Activated naive CD8-positive, alpha-beta T cell treated with anti-CD3 and anti-CD28 coated beads, Interleukin-2, amount 50 U/mL, for 24 hours (primary cell): ENCODE results near the gene RFXANK.
"Not testable (repeated sequence)": the region's sequence is repeated elsewhere in the genome, so short reads cannot be mapped to it uniquely, and the experiment has no call there.

Experiments
- ATAC-seq: fragments of 150-1000 bp; cut with Tn5 transposase; one replicate; pipeline ENCODE4 v1.10.0; 2021
- DNase-seq: peaks from one replicate; pipeline ENCODE4 v3.0.0; 2021
- H3K27ac Mint-ChIP-seq: one replicate; pipeline ENCODE4 v1.8.0; 2021; ENCODE audit warnings: mild to moderate bottlenecking, mixed read lengths
- H3K27me3 Mint-ChIP-seq: one replicate; pipeline ENCODE4 v1.8.0; 2021; ENCODE audit warnings: mixed read lengths
- H3K36me3 Mint-ChIP-seq: one replicate; pipeline ENCODE4 v1.8.0; 2021; ENCODE audit warnings: low read depth, mixed read lengths
- H3K4me1 Mint-ChIP-seq: one replicate; pipeline ENCODE4 v1.8.0; 2021; ENCODE audit warnings: mixed read lengths
- H3K4me3 Mint-ChIP-seq: one replicate; pipeline ENCODE4 v1.8.0; 2021; ENCODE audit warnings: mild to moderate bottlenecking, moderate library complexity, mixed read lengths
- H3K9me3 Mint-ChIP-seq: one replicate; pipeline ENCODE4 v1.8.0; 2021; ENCODE audit warnings: mixed read lengths

RFXANK gene

DNA sequence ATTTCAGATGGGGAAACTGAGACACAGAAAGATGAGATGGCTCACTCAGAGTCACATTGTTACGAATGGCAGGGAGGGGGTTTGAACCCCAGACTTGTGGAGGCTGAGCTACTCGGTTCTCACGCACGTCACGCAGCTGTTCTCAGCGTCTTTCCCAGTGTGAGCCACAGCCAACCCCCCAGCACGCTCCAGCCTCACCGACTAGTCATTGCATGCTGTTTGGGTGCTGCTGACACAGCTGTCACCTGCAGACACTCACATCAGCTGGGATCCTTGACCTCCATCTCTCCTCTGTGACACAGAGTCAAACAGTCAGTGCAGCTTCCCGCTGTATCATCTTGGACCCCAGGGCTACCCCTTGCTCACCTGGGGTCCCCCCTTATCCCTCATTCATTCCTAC lies 17.3 kb downstream of the RFXANK start:
- Mint-ChIP-seq H3K4me3 (no peak overlapping the region), H3K36me3 (no peaks in the 10 kb centered on the region), H3K9me3 (no peaks in the 10 kb centered on the region), H3K4me1 (peaks cover 22% of the 10 kb centered on the region), H3K27me3 (peaks cover 38% of the 10 kb centered on the region), H3K27ac (no peak overlapping the region)
- ATAC-seq (peak; percentile 31), DNase-seq (no peak)

DNA sequence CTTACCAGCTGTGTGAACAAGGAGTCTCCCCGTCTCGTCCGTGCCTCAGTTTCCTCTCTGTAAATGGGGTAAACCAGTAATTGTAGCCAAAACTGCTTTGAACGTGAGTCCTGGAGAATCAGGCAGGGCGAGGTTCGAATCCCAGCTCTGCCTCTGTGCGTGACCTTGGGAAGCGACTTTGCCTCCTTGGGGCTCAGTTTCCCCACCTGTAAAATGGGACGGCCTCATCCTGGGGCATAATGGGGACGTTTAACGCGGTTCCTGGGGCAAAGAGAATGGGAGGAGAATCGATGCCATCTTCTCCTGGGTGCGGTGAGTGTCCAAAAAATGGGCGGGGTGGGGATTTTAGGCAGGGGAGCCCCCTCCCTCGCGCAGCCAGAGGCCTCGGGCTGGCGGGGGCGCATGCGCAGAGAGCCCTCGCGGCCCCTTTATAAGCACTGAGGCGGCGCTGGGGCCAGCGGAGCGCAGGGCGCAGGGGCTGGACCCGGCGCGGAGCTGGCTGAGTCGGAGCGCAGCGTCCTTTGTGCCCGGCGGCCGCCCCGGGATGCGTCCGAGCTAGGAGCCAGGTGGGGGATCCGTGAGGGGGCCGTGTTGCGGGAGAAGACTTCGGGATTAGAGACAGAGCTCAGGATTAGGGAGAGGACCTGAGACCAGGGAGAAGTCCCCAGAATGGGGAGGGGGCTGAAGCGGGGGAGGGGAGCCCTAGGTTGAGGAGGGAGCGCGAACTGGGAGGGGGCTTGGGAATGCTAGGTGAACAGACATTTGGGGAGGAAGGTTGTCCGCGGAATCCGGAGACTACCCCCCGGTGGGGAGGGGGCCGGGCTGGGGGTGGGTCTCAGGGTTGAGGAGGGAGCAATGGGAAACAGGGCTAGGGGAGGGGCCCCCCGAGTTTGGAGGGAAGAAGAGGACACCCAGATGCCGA lies 19.7 kb downstream of the RFXANK start, which contains the start of gene NCAN:
TSS of gene NCAN (plus strand) at position 460 of the 922 bp plus-strand sequence. CDS start 4,996 bp downstream, outside the sequence.
- Mint-ChIP-seq H3K36me3 (no peaks in the 10 kb centered on the region), H3K4me3 (no peak within 1 kb of the TSS), H3K4me1 (peaks cover 21% of the 10 kb centered on the region), H3K27me3 (peaks cover 51% of the 10 kb centered on the region), H3K9me3 (no peaks in the 10 kb centered on the region), H3K27ac (no peak within 1 kb of the TSS)
- DNase-seq: no peak
- ATAC-seq: no peak

DNA sequence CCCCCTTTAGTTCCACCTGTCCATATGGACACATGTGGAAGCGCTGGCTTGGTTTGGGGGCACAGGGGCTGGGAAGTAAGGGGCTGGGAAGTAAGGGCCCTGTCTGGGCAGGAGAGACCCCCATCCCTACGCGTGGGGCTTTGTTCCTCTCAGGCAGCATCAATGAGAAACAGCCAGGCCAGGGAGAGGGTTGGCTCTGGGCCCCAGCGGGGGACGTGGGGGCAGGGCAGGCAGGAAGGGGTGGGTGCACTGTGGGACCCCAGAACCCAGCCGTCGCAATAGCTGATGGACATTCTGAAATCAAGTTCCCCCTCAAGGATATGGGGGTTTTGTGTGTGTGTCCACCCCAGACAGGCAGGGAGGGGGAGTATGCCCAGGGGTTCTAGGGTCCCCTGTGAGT lies 20.9 kb downstream of the RFXANK start:
- H3K27me3 Mint-ChIP-seq: peaks cover 48% of the 10 kb centered on the region
- H3K4me3 Mint-ChIP-seq: no peak overlapping the region
- peaks cover 11% of the 10 kb centered on the region for H3K4me1 Mint-ChIP-seq
- ATAC-seq (no peak), DNase-seq (no peak)
- no peak overlapping the region for H3K27ac Mint-ChIP-seq
- no peaks in the 10 kb centered on the region for H3K36me3 Mint-ChIP-seq
- H3K9me3 Mint-ChIP-seq: no peaks in the 10 kb centered on the region

DNA sequence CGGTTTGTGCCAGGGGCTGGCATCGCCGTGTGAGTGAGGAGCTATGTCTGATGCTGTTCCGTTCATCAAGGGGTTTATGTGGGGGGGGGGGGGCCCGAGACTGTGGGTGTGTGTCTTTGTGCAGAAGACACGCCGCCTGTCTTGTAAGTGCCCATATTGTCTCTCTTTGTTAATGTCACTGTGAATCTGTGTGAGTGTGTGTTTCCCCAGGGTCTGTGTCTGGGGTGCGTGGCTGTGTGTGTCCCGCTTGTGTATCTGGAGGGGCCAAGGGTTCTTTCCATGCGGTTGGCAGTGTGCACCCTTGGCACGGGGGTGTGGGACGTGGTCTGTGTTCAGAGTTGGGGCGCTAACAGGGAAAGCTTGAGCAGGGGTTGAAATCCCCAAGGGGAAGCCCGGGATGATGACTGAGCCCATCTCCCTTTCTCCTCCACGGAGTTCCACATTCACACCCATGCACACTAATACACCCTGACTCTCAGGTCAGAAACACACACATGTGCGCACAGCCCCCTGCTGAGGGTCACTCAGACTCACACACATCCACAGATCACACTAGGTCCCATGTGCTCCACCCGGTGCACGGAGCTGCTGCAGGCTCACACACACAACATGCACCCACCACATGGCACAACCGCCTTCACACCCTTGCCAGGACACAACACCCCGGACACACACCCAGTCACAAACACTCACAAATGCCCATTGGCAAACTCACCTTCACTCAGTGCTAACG lies 21.5 kb downstream of the RFXANK start:
- no peaks in the 10 kb centered on the region for H3K9me3 Mint-ChIP-seq
- H3K4me1 Mint-ChIP-seq: peaks cover 11% of the 10 kb centered on the region
- H3K27ac Mint-ChIP-seq: no peak overlapping the region
- ATAC-seq (no peak), DNase-seq (no peak)
- H3K4me3 Mint-ChIP-seq: no peak overlapping the region
- no peaks in the 10 kb centered on the region for H3K36me3 Mint-ChIP-seq
- H3K27me3 Mint-ChIP-seq: peaks cover 48% of the 10 kb centered on the region

DNA sequence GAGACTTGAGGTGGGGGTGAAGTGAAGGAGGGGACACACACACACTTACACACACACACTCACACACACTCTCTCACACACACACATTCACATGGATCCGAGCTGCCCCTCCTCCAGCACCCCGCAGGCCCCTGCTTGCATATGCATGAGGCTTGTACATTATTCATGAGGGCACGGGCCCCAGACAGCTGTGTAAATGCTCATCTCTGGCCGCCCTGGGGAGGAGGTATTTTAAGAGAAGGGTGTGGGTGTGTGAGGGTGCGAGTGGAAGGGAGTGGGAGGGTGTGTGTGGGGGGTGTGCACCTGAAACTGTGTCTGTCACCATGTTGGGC lies 22.1 kb downstream of the RFXANK start:
- no peak for DNase-seq
- no peaks in the 10 kb centered on the region for H3K36me3 Mint-ChIP-seq
- no peak for ATAC-seq
- peaks cover 11% of the 10 kb centered on the region for H3K4me1 Mint-ChIP-seq
- H3K27me3 Mint-ChIP-seq: peaks cover 48% of the 10 kb centered on the region
- H3K9me3 Mint-ChIP-seq: no peaks in the 10 kb centered on the region
- H3K4me3 Mint-ChIP-seq: no peak overlapping the region
- no peak overlapping the region for H3K27ac Mint-ChIP-seq

DNA sequence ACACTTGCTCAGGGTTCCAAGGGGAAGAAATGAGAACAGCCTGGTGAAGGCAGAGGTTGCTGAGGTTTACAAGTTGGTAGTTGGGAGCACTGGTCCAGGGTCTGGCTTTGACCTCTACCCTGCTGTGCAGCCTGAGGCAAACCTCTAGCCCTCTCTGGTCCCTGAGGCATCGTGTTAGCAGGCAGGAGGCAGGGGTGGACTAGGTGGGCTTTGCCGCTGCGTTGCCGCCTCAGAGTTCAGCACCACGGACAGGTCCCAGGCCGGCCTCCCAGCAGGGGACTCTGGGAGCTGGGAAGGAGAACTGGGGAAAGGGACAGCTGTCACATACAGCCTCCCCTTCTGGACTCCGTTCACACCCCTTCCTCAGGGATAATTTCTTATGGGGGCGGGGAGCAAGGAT lies 22.8 kb downstream of the RFXANK start:
- H3K9me3 Mint-ChIP-seq: no peaks in the 10 kb centered on the region
- peaks cover 42% of the 10 kb centered on the region for H3K27me3 Mint-ChIP-seq
- H3K36me3 Mint-ChIP-seq: no peaks in the 10 kb centered on the region
- no peak overlapping the region for H3K4me3 Mint-ChIP-seq
- no peak overlapping the region for H3K27ac Mint-ChIP-seq
- peaks cover 11% of the 10 kb centered on the region for H3K4me1 Mint-ChIP-seq
- ATAC-seq (no peak), DNase-seq (peak; percentile 49)

DNA sequence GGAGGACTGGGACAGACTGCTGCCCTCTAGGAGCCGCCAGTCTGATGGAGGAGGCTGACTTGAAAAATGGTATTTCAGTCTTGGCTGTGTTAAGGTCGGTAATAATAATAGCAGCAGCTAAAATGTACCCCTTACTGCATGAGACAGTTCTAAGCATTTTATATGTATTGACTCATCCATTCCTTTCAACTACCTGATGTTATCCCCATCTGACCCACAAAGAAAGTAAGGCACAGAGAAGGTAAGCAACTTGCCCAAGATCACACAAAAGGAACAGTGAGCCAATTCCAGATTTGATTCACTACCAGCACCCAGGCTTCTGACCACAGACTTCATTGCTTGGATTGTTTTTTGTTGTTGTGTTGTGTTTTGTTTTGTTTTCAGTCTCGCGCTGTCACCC lies 23.7 kb downstream of the RFXANK start:
- no peaks in the 10 kb centered on the region for H3K9me3 Mint-ChIP-seq
- peaks cover 40% of the 10 kb centered on the region for H3K27me3 Mint-ChIP-seq
- H3K4me3 Mint-ChIP-seq: no peak overlapping the region
- ATAC-seq: no peak
- H3K27ac Mint-ChIP-seq: no peak overlapping the region
- DNase-seq: no peak
- no peaks in the 10 kb centered on the region for H3K36me3 Mint-ChIP-seq
- H3K4me1 Mint-ChIP-seq: peaks cover 11% of the 10 kb centered on the region

DNA sequence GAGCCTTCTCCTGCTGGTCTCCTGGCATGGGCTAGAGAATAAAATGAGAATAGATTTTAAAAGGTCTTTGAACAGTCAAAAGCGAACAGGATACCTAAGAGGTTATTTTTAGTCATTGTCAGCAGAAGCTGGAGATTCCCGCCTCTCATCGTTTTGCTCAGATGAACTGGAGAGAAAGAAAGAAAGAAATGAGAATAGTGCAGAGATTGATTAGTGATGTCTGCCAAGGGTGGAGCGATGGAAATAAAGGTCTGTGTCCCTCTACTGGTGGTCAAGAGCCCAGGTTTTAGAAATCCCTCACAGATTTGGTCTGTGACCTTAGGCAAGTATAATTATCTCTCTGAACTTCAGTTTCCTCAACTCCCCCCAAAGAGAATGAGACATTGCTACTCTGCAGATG lies 25.0 kb downstream of the RFXANK start:
- no peak overlapping the region for H3K27ac Mint-ChIP-seq
- no peaks in the 10 kb centered on the region for H3K36me3 Mint-ChIP-seq
- no peaks in the 10 kb centered on the region for H3K9me3 Mint-ChIP-seq
- H3K4me3 Mint-ChIP-seq: no peak overlapping the region
- peaks cover 11% of the 10 kb centered on the region for H3K4me1 Mint-ChIP-seq
- DNase-seq (no peak), ATAC-seq (no peak)
- peaks cover 32% of the 10 kb centered on the region for H3K27me3 Mint-ChIP-seq

DNA sequence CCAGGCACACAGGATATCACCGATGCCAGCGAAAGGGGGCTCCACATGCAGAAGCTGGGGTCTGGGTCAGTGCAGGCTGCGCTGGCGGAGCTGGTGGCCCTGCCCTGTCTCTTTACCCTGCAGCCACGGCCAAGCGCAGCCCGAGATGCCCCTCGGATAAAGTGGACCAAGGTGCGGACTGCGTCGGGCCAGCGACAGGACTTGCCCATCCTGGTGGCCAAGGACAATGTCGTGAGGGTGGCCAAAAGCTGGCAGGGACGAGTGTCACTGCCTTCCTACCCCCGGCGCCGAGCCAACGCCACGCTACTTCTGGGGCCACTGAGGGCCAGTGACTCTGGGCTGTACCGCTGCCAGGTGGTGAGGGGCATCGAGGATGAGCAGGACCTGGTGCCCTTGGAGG lies 26.9 kb downstream of the RFXANK start:
- no peak for ATAC-seq
- H3K27ac Mint-ChIP-seq: no peak overlapping the region
- no peak overlapping the region for H3K4me3 Mint-ChIP-seq

DNA sequence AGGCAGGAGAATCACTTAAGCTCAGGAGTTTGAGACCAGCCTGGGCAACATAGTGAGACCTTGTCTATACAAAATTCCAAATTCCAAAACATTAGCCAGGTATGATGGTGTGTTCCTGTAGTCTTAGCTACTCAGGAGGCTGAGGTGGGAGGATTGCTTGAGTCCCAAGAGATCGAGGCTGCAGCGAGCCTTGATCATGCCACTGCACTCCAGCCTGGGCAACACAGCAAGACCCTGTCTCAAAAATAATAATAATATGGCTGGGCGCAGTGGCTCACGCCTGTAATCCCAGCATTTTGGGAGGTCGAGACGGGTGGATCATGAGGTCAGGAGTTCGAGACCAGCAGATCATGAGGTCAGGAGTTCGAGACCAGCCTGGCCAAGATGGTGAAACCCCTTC lies 28.9 kb downstream of the RFXANK start:
- H3K4me1 Mint-ChIP-seq, H3K36me3 Mint-ChIP-seq, H3K27ac Mint-ChIP-seq, H3K4me3 Mint-ChIP-seq, H3K9me3 Mint-ChIP-seq, ATAC-seq, DNase-seq: not testable (repeated sequence)
- H3K27me3 Mint-ChIP-seq: peaks cover 16% of the 10 kb centered on the region

More for the DNA sequence above, 26.9 kb downstream of the RFXANK start:
- Mint-ChIP-seq H3K9me3 (no peaks in the 10 kb centered on the region), H3K4me1 (peaks cover 4% of the 10 kb centered on the region), H3K27me3 (peaks cover 22% of the 10 kb centered on the region), H3K36me3 (no peaks in the 10 kb centered on the region)
- no peak for DNase-seq

DNA sequence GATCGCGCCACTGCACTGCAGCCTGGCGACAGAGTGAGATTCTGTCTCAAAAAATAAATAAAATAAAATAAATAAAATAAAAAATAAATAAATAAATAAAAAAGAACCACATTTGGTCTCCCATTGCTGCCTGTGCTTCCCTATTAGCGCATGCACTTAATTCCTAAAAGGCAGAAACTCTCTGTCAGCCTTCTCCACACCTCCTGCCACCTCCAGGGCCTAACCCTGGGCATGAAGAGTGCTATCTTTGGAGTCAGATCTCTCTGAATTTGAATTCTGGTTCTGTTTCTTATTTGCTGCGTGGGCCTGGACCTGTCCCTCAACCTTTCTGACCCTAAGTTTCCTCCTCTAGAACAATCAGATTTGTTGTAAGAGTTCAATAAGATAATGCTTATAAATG lies 31.0 kb downstream of the RFXANK start:
- peaks cover 2% of the 10 kb centered on the region for H3K4me1 Mint-ChIP-seq
- no peak overlapping the region for H3K4me3 Mint-ChIP-seq
- ATAC-seq: no peak
- H3K9me3 Mint-ChIP-seq: no peaks in the 10 kb centered on the region
- no peak for DNase-seq
- H3K27ac Mint-ChIP-seq: no peak overlapping the region
- no peaks in the 10 kb centered on the region for H3K36me3 Mint-ChIP-seq
- peaks cover 15% of the 10 kb centered on the region for H3K27me3 Mint-ChIP-seq

DNA sequence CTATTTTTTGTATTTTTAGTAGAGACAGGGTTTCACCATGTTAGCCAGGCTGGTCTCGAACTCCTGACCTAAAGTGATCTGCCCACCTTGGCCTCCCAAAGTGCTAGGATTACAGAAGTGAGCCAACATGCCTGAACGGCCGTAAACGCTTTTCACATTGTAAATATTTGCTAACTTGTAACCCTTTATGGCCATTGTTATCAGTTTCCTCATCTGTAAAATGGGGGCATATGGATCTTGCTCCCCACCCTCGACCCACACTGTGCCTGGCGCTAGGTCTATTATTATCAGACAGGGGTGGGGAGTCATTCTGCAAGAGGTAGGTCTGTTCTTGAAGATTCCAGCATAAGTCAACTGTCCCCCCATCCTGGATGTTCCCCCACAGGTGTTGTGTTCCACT lies 31.6 kb downstream of the RFXANK start:
- Mint-ChIP-seq H3K4me3 (no peak overlapping the region), H3K27me3 (peaks cover 18% of the 10 kb centered on the region), H3K27ac (no peak overlapping the region), H3K4me1 (peaks cover 2% of the 10 kb centered on the region), H3K9me3 (no peaks in the 10 kb centered on the region), H3K36me3 (no peaks in the 10 kb centered on the region)
- no peak for ATAC-seq
- DNase-seq: no peak

DNA sequence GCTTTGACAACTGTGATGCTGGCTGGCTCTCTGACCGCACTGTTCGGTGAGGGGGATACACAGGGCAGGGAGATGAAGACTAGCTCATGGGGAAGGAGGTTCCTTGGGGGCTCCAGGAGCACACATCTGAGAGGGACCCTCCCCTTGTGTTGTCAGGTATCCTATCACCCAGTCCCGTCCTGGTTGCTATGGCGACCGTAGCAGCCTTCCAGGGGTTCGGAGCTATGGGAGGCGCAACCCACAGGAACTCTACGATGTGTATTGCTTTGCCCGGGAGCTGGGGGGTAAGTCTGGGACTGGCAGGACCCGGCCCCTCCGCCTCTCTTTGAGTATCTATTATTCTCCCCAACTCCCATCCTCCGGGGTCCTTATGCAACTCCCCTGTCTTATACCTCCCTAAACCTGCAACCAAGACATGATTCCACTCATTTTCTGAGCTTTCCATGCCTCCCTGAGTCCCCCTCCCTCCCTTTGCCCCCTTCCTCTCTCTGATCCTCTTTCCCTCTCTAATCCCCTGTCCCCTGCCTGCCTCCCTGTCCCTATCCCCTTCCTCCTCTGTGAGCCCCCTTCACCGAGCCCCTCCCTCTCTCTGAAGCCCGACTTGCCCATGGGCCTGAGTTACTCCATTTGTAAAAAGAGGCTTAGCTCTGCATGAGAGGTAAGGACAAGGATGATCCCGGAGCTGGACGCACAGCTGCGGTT lies 32.2 kb downstream of the RFXANK start:
- Mint-ChIP-seq H3K27me3 (peaks cover 22% of the 10 kb centered on the region), H3K36me3 (no peaks in the 10 kb centered on the region), H3K4me3 (no peak overlapping the region), H3K9me3 (no peaks in the 10 kb centered on the region), H3K4me1 (peaks cover 2% of the 10 kb centered on the region), H3K27ac (no peak overlapping the region)
- ATAC-seq (no peak), DNase-seq (no peak)

DNA sequence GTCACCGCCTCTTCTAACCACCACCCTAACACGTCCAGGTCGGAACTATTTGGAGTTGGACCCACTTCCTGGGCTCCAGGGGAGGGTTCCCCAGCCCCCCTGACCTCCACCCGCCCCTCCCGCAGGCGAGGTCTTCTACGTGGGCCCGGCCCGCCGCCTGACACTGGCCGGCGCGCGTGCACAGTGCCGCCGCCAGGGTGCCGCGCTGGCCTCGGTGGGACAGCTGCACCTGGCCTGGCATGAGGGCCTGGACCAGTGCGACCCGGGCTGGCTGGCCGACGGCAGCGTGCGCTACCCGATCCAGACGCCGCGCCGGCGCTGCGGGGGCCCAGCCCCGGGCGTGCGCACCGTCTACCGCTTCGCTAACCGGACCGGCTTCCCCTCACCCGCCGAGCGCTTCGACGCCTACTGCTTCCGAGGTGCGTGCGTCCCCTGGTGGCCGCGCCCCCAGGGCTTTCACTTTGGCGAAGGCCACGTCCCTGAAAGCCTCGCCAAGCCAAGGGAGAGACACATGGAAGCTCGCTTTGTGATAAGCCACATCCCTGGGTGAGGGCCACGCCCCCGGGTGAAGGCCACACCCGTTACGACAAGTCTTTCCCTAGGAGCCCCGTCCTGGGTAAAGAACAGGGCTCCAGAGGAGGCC lies 32.9 kb downstream of the RFXANK start:
- ATAC-seq (peak; percentile 87), DNase-seq (peak; percentile 77)
- no peaks in the 10 kb centered on the region for H3K36me3 Mint-ChIP-seq
- H3K4me1 Mint-ChIP-seq: peaks cover 2% of the 10 kb centered on the region
- H3K4me3 Mint-ChIP-seq: peak overlapping the region; percentile 56
- no peak overlapping the region for H3K27ac Mint-ChIP-seq
- H3K9me3 Mint-ChIP-seq: no peaks in the 10 kb centered on the region
- H3K27me3 Mint-ChIP-seq: peaks cover 22% of the 10 kb centered on the region
